ENCODE data around the gene CYB561D1. TPM values are rescaled to one million over a fixed set of nuclear protein-coding genes. Genes with fewer than 3 reads are reported as not detected.

CYB561D1 gene
- total and polyA plus RNA-seq, 9 donors, result 3.8 to 11.7 (median 9.3) TPM

- Histone ChIP-seq H3K9me3 (no peaks in the 10 kb centered on the region), H3K4me3 (no peak overlapping the region), H3K36me3 (no peaks in the 10 kb centered on the region), H3K4me1 (ENCODE audit: insufficient read depth) (peaks cover 4% of the 10 kb centered on the region), H3K27me3 (no peaks in the 10 kb centered on the region), H3K27ac (no peak overlapping the region)
- DNase-seq, result no peak
- 62 to 64% (median 62%) methylated on average over 5 of the region's 5 CpGs for WGBS, 3 donors
- intact Hi-C loops (cut with DNase I), result loop anchor here in 3 of 4 donors (5.0 to 10.0 kb wide), 3 partner anchors 111 to 1436 kb away; partner anchors contain the start of gene PSMA5 (in 2 of the 3)
- no peak for TF ChIP-seq CTCF (IDR thresholded peaks at IDR 0.05)
- TF ChIP-seq EP300 (IDR thresholded peaks at IDR 0.05), result no peak
- no peak for TF ChIP-seq POLR2A (IDR thresholded peaks at IDR 0.05)
Observed at GRCh38 chr1:109535971-109536491, 42.1 kb downstream of the CYB561D1 start.

GRCh38 chr1:109537450-109538178 lies 43.7 kb downstream of the CYB561D1 start:
- no peaks in the 10 kb centered on the region for H3K9me3 ChIP-seq
- TF ChIP-seq EP300 (IDR thresholded peaks at IDR 0.05) (no peak), POLR2A (IDR thresholded peaks at IDR 0.05) (no peak), CTCF (IDR thresholded peaks at IDR 0.05) (no peak)
- H3K36me3 ChIP-seq, result no peaks in the 10 kb centered on the region
- no peaks in the 10 kb centered on the region for H3K27me3 ChIP-seq
- no peak overlapping the region for H3K4me3 ChIP-seq
- WGBS, 3 donors, result 74 to 78% (median 77%) methylated on average over 9 of the region's 9 CpGs
- H3K4me1 ChIP-seq (ENCODE audit: insufficient read depth), result peaks cover 4% of the 10 kb centered on the region
- intact Hi-C loops (cut with DNase I), result loop anchor here in 3 of 4 donors (5.0 to 10.0 kb wide), 3 partner anchors 113 to 1435 kb away; partner anchors contain the start of gene PSMA5 (in 2 of the 3)
- no peak for DNase-seq
- H3K27ac ChIP-seq, result no peak overlapping the region

- intact Hi-C loops (cut with DNase I), result loop anchor here in 3 of 4 donors (5.0 to 10.0 kb wide), 3 partner anchors 114 to 1433 kb away; partner anchors contain the start of gene PSMA5 (in 2 of the 3)
- TF ChIP-seq CTCF (IDR thresholded peaks at IDR 0.05) (no peak), EP300 (IDR thresholded peaks at IDR 0.05) (no peak), POLR2A (IDR thresholded peaks at IDR 0.05) (no peak)
- Histone ChIP-seq H3K27me3 (no peaks in the 10 kb centered on the region), H3K9me3 (no peaks in the 10 kb centered on the region), H3K27ac (no peak overlapping the region), H3K36me3 (no peaks in the 10 kb centered on the region), H3K4me1 (ENCODE audit: insufficient read depth) (peaks cover 4% of the 10 kb centered on the region), H3K4me3 (no peak overlapping the region)
- WGBS, 3 donors, result 85 to 95% (median 90%) methylated on average over 9 of the region's 9 CpGs
- no peak for DNase-seq
Observed at GRCh38 chr1:109538827-109539555, 45.1 kb downstream of the CYB561D1 start.

GRCh38 chr1:109539676-109540075 lies 45.8 kb downstream of the CYB561D1 start, which contains the start of gene GPR61:
TSS of gene GPR61 (plus strand) at chr1:109539872. CDS start at chr1:109543023, 3,151 bp downstream.
- WGBS, 3 donors, result 33 to 41% (median 36%) methylated on average over 7 of the region's 7 CpGs
- intact Hi-C loops (cut with DNase I), result loop anchor here (5.0 to 10.0 kb wide), 7 partner anchors 95 to 1433 kb away; partner anchors contain the start of genes AHCYL1 (in 2 of the 4) and PSMA5 (in 2 of the 4)
- H3K9me3 ChIP-seq, result no peaks in the 10 kb centered on the region

More at GRCh38 chr1:109539676-109540075, 45.8 kb downstream of the CYB561D1 start, which contains the start of gene GPR61:
- Histone ChIP-seq H3K27ac (no peak within 1 kb of the TSS), H3K4me3 (no peak within 1 kb of the TSS), H3K4me1 (ENCODE audit: insufficient read depth) (peaks cover 4% of the 10 kb centered on the region), H3K36me3 (no peaks in the 10 kb centered on the region), H3K27me3 (no peaks in the 10 kb centered on the region)
- TF ChIP-seq EP300 (IDR thresholded peaks at IDR 0.05) (no peak), CTCF (IDR thresholded peaks at IDR 0.05) (no peak), POLR2A (IDR thresholded peaks at IDR 0.05) (no peak)
- no peak for DNase-seq
